Ishikawa (cell line): ENCODE measurements around the gene ABLIM2.
A peak's percentile ranks its signal among the peaks of the same experiment; 100 is the strongest.

ENCODE experiments used
- CEBPB ChIP-seq: IDR thresholded peaks from 2 replicates; pipeline ENCODE4 v1.6.1; 2012
- CREB1 ChIP-seq: IDR thresholded peaks from 2 replicates; pipeline ENCODE4 v1.6.1; 2012; ENCODE audit warnings: low read depth
- EGR1 ChIP-seq: IDR thresholded peaks from 2 replicates; pipeline ENCODE4 v1.6.1; 2012
- EP300 ChIP-seq: IDR thresholded peaks from 2 replicates; pipeline ENCODE4 v1.6.1; 2012; ENCODE audit warnings: borderline replicate concordance
- FOXM1 ChIP-seq: IDR thresholded peaks from 2 replicates; pipeline ENCODE4 v1.6.1; 2012; ENCODE audit warnings: low read depth, borderline replicate concordance
- MAX ChIP-seq: IDR thresholded peaks from 2 replicates; pipeline ENCODE4 v1.6.1; 2012
- NFIC ChIP-seq: IDR thresholded peaks from 2 replicates; pipeline ENCODE4 v1.6.1; 2012
- RAD21 ChIP-seq: IDR thresholded peaks from 2 replicates; pipeline ENCODE4 v1.6.1; 2012; ENCODE audit warnings: low read depth
- REST ChIP-seq: IDR thresholded peaks from 2 replicates; pipeline ENCODE4 v1.6.1; 2012; ENCODE audit warnings: low read depth, mild to moderate bottlenecking
- TAF1 ChIP-seq: IDR thresholded peaks from 2 replicates; pipeline ENCODE4 v1.6.1; 2012; ENCODE audit warnings: low read depth, mild to moderate bottlenecking
- TCF12 ChIP-seq: IDR thresholded peaks from 2 replicates; pipeline ENCODE4 v1.6.1; 2012; ENCODE audit warnings: low read depth
- TEAD4 ChIP-seq: IDR thresholded peaks from 2 replicates; pipeline ENCODE4 v1.6.1; 2012
- USF1 ChIP-seq: IDR thresholded peaks from 2 replicates; pipeline ENCODE4 v1.6.1; 2012
- YY1 ChIP-seq: IDR thresholded peaks from 2 replicates; pipeline ENCODE4 v1.6.1; 2012; ENCODE audit warnings: low read depth
- ZBTB7A ChIP-seq: IDR thresholded peaks from 2 replicates; pipeline ENCODE4 v1.6.1; 2012; ENCODE audit warnings: low read depth

The ABLIM2 gene

GRCh38 chr4:8200302-8200975 is 41.8 kb upstream of the ABLIM2 start:
- 0 out of 2 replicates have a peak, but pooled peaks have one; percentile 4 for TF ChIP-seq USF1
- TF ChIP-seq TAF1 = no peak

- TF ChIP-seq TAF1 (no peak), EP300 (no peak), CREB1 (no peak), TCF12 (no peak), ZBTB7A (no peak), MAX (no peak), NFIC (no peak), RAD21 (no peak), YY1 (no peak), FOXM1 (no peak), EGR1 (no peak), USF1 (no peak), REST (no peak)
Measured at GRCh38 chr4:8199594-8200301, 41.1 kb upstream of the ABLIM2 start.

- TF ChIP-seq NFIC = peak; percentile 51
- no peak for TF ChIP-seq CEBPB
- TF ChIP-seq MAX = peak; percentile 54; the same call in 1 of the 2 replicates
- no peak; the same call in 1 of the 2 replicates for TF ChIP-seq RAD21
- no peak for TF ChIP-seq REST
- TF ChIP-seq ZBTB7A = peak; percentile 33; the same call in 1 of the 2 replicates
- peak; percentile 54 for TF ChIP-seq EGR1
- 0 out of 2 replicates have a peak, but pooled peaks have one; percentile 5 for TF ChIP-seq USF1
Measured at GRCh38 chr4:8198906-8199593, 40.4 kb upstream of the ABLIM2 start, which contains the start of gene SH3TC1. SH3TC1 (plus strand) TSS chr4:8199290; CDS start chr4:8205195, 5,905 bp downstream.

GRCh38 chr4:8198206-8198905 is 39.7 kb upstream of the ABLIM2 start:
- TF ChIP-seq CEBPB (no peak), MAX (no peak), TEAD4 (no peak), EP300 (no peak), FOXM1 (no peak), ZBTB7A (no peak), RAD21 (no peak), TCF12 (no peak), YY1 (no peak), NFIC (no peak)
